H9 (cell line): ENCODE results near the gene LGALS3. TPM values are rescaled to one million over a fixed set of nuclear protein-coding genes. Genes with fewer than 3 reads are reported as not detected.

Experiments
- DNase-seq: peaks from one replicate; pipeline ENCODE4 v3.0.0-alpha.2; 2017
- H2AFZ ChIP-seq: one replicate; pipeline ENCODE4 v1.6.1; 2013; ENCODE audit warnings: mild to moderate bottlenecking, low read length, control low read depth, moderate library complexity
- H2AK5ac ChIP-seq: 2 replicates; pipeline ENCODE4 v1.6.1; 2013; ENCODE audit warnings: low read length, control low read depth, mixed read lengths; ENCODE audit not compliant: insufficient read length
- H2BK120ac ChIP-seq: one replicate; pipeline ENCODE4 v1.6.1; 2013; ENCODE audit warnings: low read depth, mild to moderate bottlenecking, low read length, control low read depth, inconsistent platforms; ENCODE audit not compliant: poor library complexity, severe bottlenecking
- H2BK12ac ChIP-seq: 2 replicates; pipeline ENCODE4 v1.6.1; 2013; ENCODE audit warnings: low read length, control low read depth, mixed read lengths, low read depth; ENCODE audit not compliant: insufficient read length
- H2BK15ac ChIP-seq: 2 replicates; pipeline ENCODE4 v1.6.1; 2013; ENCODE audit warnings: low read depth, low read length, control low read depth
- H2BK20ac ChIP-seq: one replicate; pipeline ENCODE4 v1.6.1; 2013; ENCODE audit warnings: low read depth, mild to moderate bottlenecking, low read length, control low read depth, inconsistent platforms; ENCODE audit not compliant: poor library complexity, severe bottlenecking
- H2BK5ac ChIP-seq: 2 replicates; pipeline ENCODE4 v1.6.1; 2013; ENCODE audit warnings: low read length, control low read depth, mixed read lengths; ENCODE audit not compliant: insufficient read length
- H3K14ac ChIP-seq: 2 replicates; pipeline ENCODE4 v1.6.1; 2013; ENCODE audit warnings: low read length, control low read depth; ENCODE audit not compliant: insufficient read depth
- H3K18ac ChIP-seq: 2 replicates; pipeline ENCODE4 v1.6.1; 2013; ENCODE audit warnings: low read depth, mild to moderate bottlenecking, mixed read lengths, low read length, control low read depth; ENCODE audit not compliant: insufficient read length
- H3K23ac ChIP-seq: 2 replicates; pipeline ENCODE4 v1.6.1; 2013; ENCODE audit warnings: low read length, control low read depth, mixed read lengths, low read depth; ENCODE audit not compliant: insufficient read length
- H3K23me2 ChIP-seq: 2 replicates; pipeline ENCODE4 v1.6.1; 2013; ENCODE audit warnings: low read depth, mild to moderate bottlenecking, mixed read lengths, low read length, control low read depth; ENCODE audit not compliant: insufficient read length, poor library complexity, severe bottlenecking
- H3K27ac ChIP-seq: 2 replicates; pipeline ENCODE4 v1.5.1; 2013; ENCODE audit warnings: low read length, control low read depth, mixed read lengths, low read depth; ENCODE audit not compliant: insufficient read length
- H3K27me3 ChIP-seq: 2 replicates; pipeline ENCODE4 v1.6.1; 2013; ENCODE audit warnings: low read length, control low read depth, inconsistent platforms; ENCODE audit not compliant: insufficient read depth
- H3K4ac ChIP-seq: 2 replicates; pipeline ENCODE4 v1.6.1; 2013; ENCODE audit warnings: low read depth, mild to moderate bottlenecking, control low read depth, inconsistent platforms, low read length, moderate library complexity
- H3K4me1 ChIP-seq: 2 replicates; pipeline ENCODE4 v1.6.1; 2013; ENCODE audit warnings: low read length, control low read depth, inconsistent platforms; ENCODE audit not compliant: insufficient read depth
- H3K4me2 ChIP-seq: 2 replicates; pipeline ENCODE4 v1.6.1; 2013; ENCODE audit warnings: low read length, control low read depth, mixed read lengths; ENCODE audit not compliant: insufficient read length, insufficient read depth
- H3K56ac ChIP-seq: 2 replicates; pipeline ENCODE4 v1.6.1; 2013; ENCODE audit warnings: low read depth, mild to moderate bottlenecking, mixed read lengths, low read length, control low read depth; ENCODE audit not compliant: insufficient read length
- H3K79me1 ChIP-seq: 2 replicates; pipeline ENCODE4 v1.6.1; 2013; ENCODE audit warnings: low read depth, mild to moderate bottlenecking, moderate library complexity, low read length, control low read depth, inconsistent platforms; ENCODE audit not compliant: insufficient read depth, poor library complexity, severe bottlenecking
- H3K79me2 ChIP-seq: 2 replicates; pipeline ENCODE4 v1.6.1; 2013; ENCODE audit warnings: low read length, control low read depth, inconsistent platforms; ENCODE audit not compliant: insufficient read depth
- H3K9ac ChIP-seq: 2 replicates; pipeline ENCODE4 v1.6.1; 2013; ENCODE audit warnings: low read length, control low read depth, mixed read lengths; ENCODE audit not compliant: insufficient read length; ENCODE audit errors: extremely low read depth
- H3K9me3 ChIP-seq: one replicate; pipeline ENCODE4 v1.6.1; 2013; ENCODE audit warnings: low read depth, low read length, inconsistent platforms; ENCODE audit not compliant: control insufficient read depth
- H3T11ph ChIP-seq: one replicate; pipeline ENCODE4 v1.6.1; 2013; ENCODE audit warnings: mild to moderate bottlenecking, low read length, control low read depth, inconsistent platforms
- H4K20me1 ChIP-seq: one replicate; pipeline ENCODE4 v1.6.1; 2013; ENCODE audit not compliant: control insufficient read depth, insufficient read length, insufficient read depth
- H4K5ac ChIP-seq: 2 replicates; pipeline ENCODE4 v1.6.1; 2013; ENCODE audit warnings: low read depth, mild to moderate bottlenecking, mixed read lengths, low read length, control low read depth; ENCODE audit not compliant: insufficient read length
- H4K8ac ChIP-seq: replicated peaks from 2 replicates; pipeline ENCODE4 v1.6.1; 2013; ENCODE audit warnings: low read length, control low read depth, mixed read lengths, low read depth; ENCODE audit not compliant: insufficient read length
- H4K91ac ChIP-seq: 2 replicates; pipeline ENCODE4 v1.6.1; 2013; ENCODE audit warnings: low read depth, mild to moderate bottlenecking, moderate library complexity, mixed read lengths, low read length, control low read depth; ENCODE audit not compliant: insufficient read length
- H3K27ac Mint-ChIP-seq, 3 experiments: 2 replicates in 2 of 3; 3 replicates in 1 of 3; pipeline ENCODE4 v1.8.0; 2020 to 2021; ENCODE audit warnings: mixed read lengths in 3 of 3, mild to moderate bottlenecking in 1 of 3, moderate library complexity in 1 of 3
- H3K27me3 Mint-ChIP-seq: 2 replicates; pipeline ENCODE4 v1.8.0; 2021; ENCODE audit warnings: low read depth, mild to moderate bottlenecking, moderate library complexity, mixed read lengths
- H3K36me3 Mint-ChIP-seq, 3 experiments: 2 replicates in 2 of 3; 3 replicates in 1 of 3; pipeline ENCODE4 v1.8.0; 2020 to 2021; ENCODE audit warnings: low read depth in 3 of 3, mixed read lengths in 3 of 3; ENCODE audit not compliant: insufficient read depth in 1 of 3
- H3K4me1 Mint-ChIP-seq, 2 experiments: 2 replicates each; pipeline ENCODE4 v1.8.0; 2020; ENCODE audit warnings: mixed read lengths in 2 of 2
- H3K4me3 Mint-ChIP-seq, 2 experiments: 2 replicates in 1 of 2; 3 replicates in 1 of 2; pipeline ENCODE4 v1.8.0; 2020 to 2021; ENCODE audit warnings: mild to moderate bottlenecking in 2 of 2, mixed read lengths in 2 of 2, moderate library complexity in 1 of 2
- H3K9me3 Mint-ChIP-seq, 2 experiments: 2 replicates in 1 of 2; 3 replicates in 1 of 2; pipeline ENCODE4 v1.8.0; 2020; ENCODE audit warnings: mild to moderate bottlenecking in 2 of 2, mixed read lengths in 2 of 2, moderate library complexity in 1 of 2
- CTCF ChIP-seq: fragments of 200-600 bp; sonication (generic); conservative IDR thresholded peaks from 3 replicates; pipeline ENCODE4 v1.8.0; 2021; ENCODE audit warnings: antibody characterized with exemption, mild to moderate bottlenecking
- WGBS: extraction: QIAGEN DNeasy Blood & Tissue Kit; methylation state at CpG from one replicate; pipeline ENCODE4 v1.1.7; 2013; ENCODE audit warnings: missing lambda C conversion rate, low lambda C conversion rate, mixed read lengths; ENCODE audit not compliant: insufficient read length; ENCODE audit errors: extremely low coverage; 5-methylcytosine and 5-hydroxymethylcytosine counted together
- total RNA-seq: library from RNA; stranded (reverse); gene quantifications from 2 replicates; pipeline ENCODE4 v1.2.1, GENCODE V29; 2021

Gene LGALS3
- total RNA-seq, 1 experiment from 2014 or later, result 4.0 TPM

GRCh38 chr14:55107766-55108554 is 21.1 kb upstream of the LGALS3 start:
- Histone ChIP-seq H4K5ac (no peak overlapping the region), H2AFZ (no peak overlapping the region), H3K4ac (no peak overlapping the region), H3K79me2 (no peaks in the 10 kb centered on the region), H4K8ac (no peak overlapping the region), H2AK5ac (no peak overlapping the region), H3K56ac (no peak overlapping the region), H3K4me1 (peaks cover 12% of the 10 kb centered on the region; the same call in 1 of the 2 replicates), H2BK5ac (no peak overlapping the region), H3K23ac (no peak overlapping the region), H3K27ac (no peak overlapping the region), H3T11ph (no peak overlapping the region), H3K9ac (no peak overlapping the region), H2BK20ac (no peak overlapping the region), H2BK120ac (no peak overlapping the region), H3K18ac (no peak overlapping the region), H3K4me2 (no peak overlapping the region), H4K20me1 (no peaks in the 10 kb centered on the region), H3K9me3 (no peaks in the 10 kb centered on the region), H3K79me1 (no peaks in the 10 kb centered on the region), H2BK12ac (no peak overlapping the region), H3K23me2 (no peaks in the 10 kb centered on the region), H3K14ac (peak overlapping the region; percentile 44; the same call in 1 of the 2 replicates), H4K91ac (no peak overlapping the region), H3K27me3 (no peaks in the 10 kb centered on the region), H2BK15ac (no peak overlapping the region)
- Mint-ChIP-seq H3K27me3 (peaks cover 20% of the 10 kb centered on the region), H3K4me3 (no peak overlapping the region), H3K9me3 (no peaks in the 10 kb centered on the region), H3K27ac (peak overlapping the region in 1 of 3 experiments; percentile 96; a peak in 3 of 7 replicates), H3K36me3 (peaks cover 0 to 5% (median 0%) of the 10 kb centered on the region in 3 experiments; a peak in 2 of 7 replicates), H3K4me1 (peaks cover 26% of the 10 kb centered on the region in 2 experiments)
- DNase-seq, result peak; percentile 57
- no CpG with 5 or more reads among the region's 19 CpGs for WGBS
- TF ChIP-seq CTCF, result no peak
